Erythroblast (primary cell): Measurements from ENCODE around the gene OPN4.

Source experiments
- GATA1 ChIP-seq: IDR thresholded peaks from 2 replicates; pipeline ENCODE4 v1.6.1; 2011; ENCODE audit warnings: low read depth, mild to moderate bottlenecking, control low read depth, low read length, moderate library complexity
- POLR2A ChIP-seq: IDR thresholded peaks from 2 replicates; pipeline ENCODE4 v1.6.1; 2011; ENCODE audit warnings: mild to moderate bottlenecking, low read length

DNA sequence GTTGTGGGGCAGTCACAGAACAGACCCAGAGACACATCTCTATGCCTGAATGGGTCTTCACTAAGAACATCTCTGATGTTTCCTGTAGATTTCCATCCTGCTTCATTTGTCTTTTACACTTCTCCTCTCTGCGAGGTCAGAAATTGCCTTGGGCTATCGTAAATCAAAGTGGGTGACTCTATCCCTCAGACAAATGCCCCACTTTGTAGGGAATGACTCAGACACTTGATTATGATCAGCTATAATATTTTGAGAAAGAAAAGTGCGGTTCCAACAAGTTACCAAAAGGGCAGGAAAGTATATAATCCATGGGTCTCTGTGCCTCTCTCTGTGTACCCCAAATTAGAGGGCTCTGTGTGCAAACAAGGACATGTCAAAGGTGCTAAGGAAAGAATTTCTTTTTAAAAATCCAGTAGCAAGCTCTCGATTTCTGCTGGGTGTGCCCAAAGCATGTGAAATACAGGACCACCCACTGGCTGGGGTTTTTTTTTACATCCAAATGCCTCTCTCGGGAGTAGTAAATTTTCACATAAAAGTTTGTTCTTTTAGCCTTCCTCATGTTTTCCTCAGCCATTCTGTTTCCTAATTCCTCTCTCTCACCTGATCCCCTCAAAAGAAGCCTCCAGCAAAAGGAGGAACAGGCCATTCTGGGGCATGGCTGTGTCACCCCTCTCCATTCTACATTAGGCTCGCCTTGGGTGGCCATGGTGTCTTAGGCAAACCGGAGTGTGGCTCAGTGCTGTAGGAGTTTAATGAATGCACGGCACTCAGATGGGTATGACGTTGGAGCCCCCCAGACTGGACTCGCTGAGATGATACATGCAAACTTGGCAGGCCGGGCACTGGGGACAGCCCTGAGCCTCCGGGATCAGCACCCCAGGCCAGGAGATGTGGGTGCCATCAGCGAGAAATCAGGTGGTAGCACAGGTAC, 6.3 kb upstream of the OPN4 start:
- TF ChIP-seq POLR2A (no peak), GATA1 (no peak)
